Prostate gland (tissue), 2 donors: Measurements from ENCODE around the gene ST7.

Source experiments
- POLR2A ChIP-seq: fragments of 450-650 bp; IDR thresholded peaks from one replicate; pipeline ENCODE4 v1.6.1; 2016; ENCODE audit warnings: antibody characterized with exemption, mild to moderate bottlenecking
- POLR2AphosphoS5 ChIP-seq: sonication (generic); formaldehyde crosslinking; IDR thresholded peaks from one replicate; pipeline ENCODE4 v1.6.1; 2017; ENCODE audit warnings: antibody characterized with exemption
- TF ChIP-seq, protein P1 (sequence below), 4 experiments: fragments of 200-600 bp in 2 of 4; fragments of 450-650 bp in 2 of 4; sonication (generic) in 2 of 4; IDR thresholded peaks; 1 replicate in 3 of 4; 2 replicates in 1 of 4; pipeline ENCODE4 v1.5.1; 2016 to 2019; ENCODE audit warnings: antibody characterized with exemption in 4 of 4, mild to moderate bottlenecking in 2 of 4, moderate library complexity in 2 of 4

DNA sequence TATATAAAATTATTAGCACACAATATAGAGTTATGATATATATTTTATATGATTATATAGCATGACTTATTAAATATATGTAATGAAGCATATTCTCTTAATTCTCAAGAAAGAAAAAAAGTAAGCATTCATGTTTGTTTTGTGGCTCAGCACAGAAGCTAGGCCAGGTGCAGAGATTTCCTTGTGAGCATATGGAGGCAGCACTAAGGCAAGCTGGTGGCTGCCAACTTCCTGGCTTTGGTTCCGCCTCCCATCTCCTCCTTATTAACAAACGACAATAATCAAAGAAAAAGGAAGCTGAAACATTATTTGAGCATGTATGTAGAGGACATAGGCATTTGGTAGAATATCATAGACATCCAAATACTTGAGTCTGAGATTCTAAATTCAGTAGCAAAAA, 130.3 kb downstream of the ST7 start:
- TF ChIP-seq, protein P1, sequence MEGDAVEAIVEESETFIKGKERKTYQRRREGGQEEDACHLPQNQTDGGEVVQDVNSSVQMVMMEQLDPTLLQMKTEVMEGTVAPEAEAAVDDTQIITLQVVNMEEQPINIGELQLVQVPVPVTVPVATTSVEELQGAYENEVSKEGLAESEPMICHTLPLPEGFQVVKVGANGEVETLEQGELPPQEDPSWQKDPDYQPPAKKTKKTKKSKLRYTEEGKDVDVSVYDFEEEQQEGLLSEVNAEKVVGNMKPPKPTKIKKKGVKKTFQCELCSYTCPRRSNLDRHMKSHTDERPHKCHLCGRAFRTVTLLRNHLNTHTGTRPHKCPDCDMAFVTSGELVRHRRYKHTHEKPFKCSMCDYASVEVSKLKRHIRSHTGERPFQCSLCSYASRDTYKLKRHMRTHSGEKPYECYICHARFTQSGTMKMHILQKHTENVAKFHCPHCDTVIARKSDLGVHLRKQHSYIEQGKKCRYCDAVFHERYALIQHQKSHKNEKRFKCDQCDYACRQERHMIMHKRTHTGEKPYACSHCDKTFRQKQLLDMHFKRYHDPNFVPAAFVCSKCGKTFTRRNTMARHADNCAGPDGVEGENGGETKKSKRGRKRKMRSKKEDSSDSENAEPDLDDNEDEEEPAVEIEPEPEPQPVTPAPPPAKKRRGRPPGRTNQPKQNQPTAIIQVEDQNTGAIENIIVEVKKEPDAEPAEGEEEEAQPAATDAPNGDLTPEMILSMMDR (IDR thresholded peaks at IDR 0.05): no peak
- TF ChIP-seq POLR2AphosphoS5 (no peak), POLR2A (no peak)
